ENCODE data around the gene SPINK9.

SPINK9 gene

GRCh38 chr5:148381906-148382305 lies 46.5 kb downstream of the SPINK9 start:
- Mint-ChIP-seq H3K36me3 (ENCODE audit: low read depth) (peaks cover 38% of the 10 kb centered on the region), H3K9me3 (peaks cover 20% of the 10 kb centered on the region), H3K27me3 (no peaks in the 10 kb centered on the region), H3K27ac (no peak overlapping the region), H3K4me3 (no peak overlapping the region), H3K4me1 (ENCODE audit: low read depth) (peaks cover 27% of the 10 kb centered on the region)
- intact Hi-C loops (cut with micrococcal nuclease) = loop anchor here (10.0 kb wide), 1 partner anchor 353 kb away; no protein-coding TSS in a partner anchor

- Mint-ChIP-seq H3K4me3 (peak overlapping the region; percentile 81), H3K9me3 (peaks cover 13% of the 10 kb centered on the region), H3K36me3 (ENCODE audit: low read depth) (peaks cover 39% of the 10 kb centered on the region), H3K27me3 (no peaks in the 10 kb centered on the region), H3K4me1 (ENCODE audit: low read depth) (peaks cover 36% of the 10 kb centered on the region), H3K27ac (peak overlapping the region; percentile 93)
- intact Hi-C loops (cut with micrococcal nuclease) = loop anchor here (10.0 kb wide), 1 partner anchor 352 kb away; no protein-coding TSS in a partner anchor
Observed at GRCh38 chr5:148382961-148383360, 47.6 kb downstream of the SPINK9 start.

GRCh38 chr5:148383564-148384379 lies 48.4 kb downstream of the SPINK9 start, which contains the start of gene FBXO38:
FBXO38 (plus strand) TSS chr5:148383958; CDS start chr5:148394777, 10,819 bp downstream.
- Mint-ChIP-seq H3K9me3 (peaks cover 5% of the 10 kb centered on the region), H3K27ac (peak within 1 kb of the TSS; percentile 93), H3K4me1 (ENCODE audit: low read depth) (peaks cover 41% of the 10 kb centered on the region), H3K4me3 (peak within 1 kb of the TSS; percentile 81), H3K36me3 (ENCODE audit: low read depth) (peaks cover 35% of the 10 kb centered on the region), H3K27me3 (no peaks in the 10 kb centered on the region)
- intact Hi-C loops (cut with micrococcal nuclease) = loop anchor here (10.0 kb wide), 1 partner anchor 351 kb away; no protein-coding TSS in a partner anchor

GRCh38 chr5:148384380-148384737 lies 49.0 kb downstream of the SPINK9 start:
- Mint-ChIP-seq H3K4me3 (peak overlapping the region; percentile 81), H3K27me3 (no peaks in the 10 kb centered on the region), H3K4me1 (ENCODE audit: low read depth) (peaks cover 45% of the 10 kb centered on the region), H3K36me3 (ENCODE audit: low read depth) (peaks cover 35% of the 10 kb centered on the region), H3K9me3 (no peaks in the 10 kb centered on the region), H3K27ac (peak overlapping the region; percentile 93)
- intact Hi-C loops (cut with micrococcal nuclease) = loop anchor here (10.0 kb wide), 1 partner anchor 350 kb away; no protein-coding TSS in a partner anchor

GRCh38 chr5:148385094-148385493 lies 49.7 kb downstream of the SPINK9 start:
- Mint-ChIP-seq H3K36me3 (ENCODE audit: low read depth) (peaks cover 35% of the 10 kb centered on the region), H3K27me3 (no peaks in the 10 kb centered on the region), H3K4me3 (peak overlapping the region; percentile 81), H3K9me3 (no peaks in the 10 kb centered on the region), H3K4me1 (ENCODE audit: low read depth) (peaks cover 45% of the 10 kb centered on the region), H3K27ac (no peak overlapping the region)
- intact Hi-C loops (cut with micrococcal nuclease) = loop anchor here (10.0 kb wide), 1 partner anchor 350 kb away; no protein-coding TSS in a partner anchor

- no peak overlapping the region for H3K4me3 Mint-ChIP-seq
- H3K27ac Mint-ChIP-seq = peak overlapping the region; percentile 7
- no peaks in the 10 kb centered on the region for H3K27me3 Mint-ChIP-seq
- H3K9me3 Mint-ChIP-seq = no peaks in the 10 kb centered on the region
- H3K4me1 Mint-ChIP-seq (ENCODE audit: low read depth) = peaks cover 45% of the 10 kb centered on the region
- H3K36me3 Mint-ChIP-seq (ENCODE audit: low read depth) = peaks cover 35% of the 10 kb centered on the region
- intact Hi-C loops (cut with micrococcal nuclease) = loop anchor here (10.0 kb wide), 1 partner anchor 349 kb away; no protein-coding TSS in a partner anchor
Observed at GRCh38 chr5:148386041-148386440, 50.7 kb downstream of the SPINK9 start.

- intact Hi-C loops (cut with micrococcal nuclease) = loop anchor here (10.0 kb wide), 1 partner anchor 347 kb away; no protein-coding TSS in a partner anchor
- H3K4me3 Mint-ChIP-seq = no peak overlapping the region
- peaks cover 38% of the 10 kb centered on the region for H3K36me3 Mint-ChIP-seq (ENCODE audit: low read depth)
- H3K9me3 Mint-ChIP-seq = no peaks in the 10 kb centered on the region
- no peak overlapping the region for H3K27ac Mint-ChIP-seq
- no peaks in the 10 kb centered on the region for H3K27me3 Mint-ChIP-seq
- H3K4me1 Mint-ChIP-seq (ENCODE audit: low read depth) = peaks cover 48% of the 10 kb centered on the region
Observed at GRCh38 chr5:148387325-148387724, 52.0 kb downstream of the SPINK9 start.

- H3K36me3 Mint-ChIP-seq (ENCODE audit: low read depth) = peaks cover 41% of the 10 kb centered on the region
- H3K4me1 Mint-ChIP-seq (ENCODE audit: low read depth) = peaks cover 58% of the 10 kb centered on the region
- H3K27me3 Mint-ChIP-seq = no peaks in the 10 kb centered on the region
- H3K27ac Mint-ChIP-seq = no peak overlapping the region
- intact Hi-C loops (cut with micrococcal nuclease) = loop anchor here (10.0 kb wide), 1 partner anchor 346 kb away; no protein-coding TSS in a partner anchor
- no peaks in the 10 kb centered on the region for H3K9me3 Mint-ChIP-seq
- H3K4me3 Mint-ChIP-seq = no peak overlapping the region
Observed at GRCh38 chr5:148388696-148389095, 53.3 kb downstream of the SPINK9 start.
